K562 (cell line): ENCODE results near the gene MEGF9. TPM values are rescaled to one million over a fixed set of nuclear protein-coding genes. Genes with fewer than 3 reads are reported as not detected.

ENCODE experiments used
- ATAC-seq: fragments of 200-7000 bp; cut with Tn5 transposase; 3 replicates; pipeline ENCODE4 v1.9.1; 2020; ENCODE audit warnings: moderate library complexity
- BruUV-seq: library from RNA; stranded (reverse); fragments of 400-500 nt; replicated peaks from 2 replicates; lab custom pipeline; 2021; lab: Mats Ljungman, UMichigan
- CTCF ChIA-PET: fragments of 300-600 bp; formaldehyde crosslinking; extraction: SDS; loops from one replicate; lab custom pipeline; 2021; ENCODE audit warnings: low intra/inter-chr PET ratio; lab: Yijun Ruan, JAX
- POLR2A ChIA-PET: fragments of 300-600, 350-650 bp; sonication (Branson Sonifier 250); formaldehyde crosslinking; extraction: SDS; loops from one replicate; lab custom pipeline; 2021; ENCODE audit warnings: antibody characterized with exemption, inconsistent platforms; lab: Yijun Ruan, JAX
- DNase-seq, 4 experiments: peaks; one replicate each; pipeline versions ENCODE4 v3.0.0 to v3.0.0-alpha.2; 2011 to 2018; ENCODE audit warnings: low spot score in 3 of 4, mixed read lengths in 3 of 4; ENCODE audit errors: extremely low read depth in 1 of 4
- FAIRE-seq: peaks from 2 replicates; lab custom pipeline; 2011; peaks lifted over from hg19 to GRCh38; lab: Jason Lieb, UNC
- H2AFZ ChIP-seq: 2 replicates; pipeline ENCODE4 v1.6.0; 2011; ENCODE audit warnings: low read depth, low read length, control low read depth, inconsistent platforms
- H3K27ac ChIP-seq: fragments of 200-600 bp; 3 replicates; pipeline ENCODE4 v1.8.0; 2011; ENCODE audit warnings: low read depth, mild to moderate bottlenecking, control low read depth, inconsistent platforms, low read length, moderate library complexity, mixed read lengths; ENCODE audit errors: extremely low read depth
- H3K27me3 ChIP-seq, 2 experiments: fragments of 300-600 bp in 1 of 2; 2 replicates in 1 of 2; 3 replicates in 1 of 2; pipeline versions ENCODE4 v1.6.0 to v1.8.0; 2011; ENCODE audit warnings: inconsistent platforms in 2 of 2, low read length in 2 of 2, mild to moderate bottlenecking in 1 of 2, mixed read lengths in 1 of 2, moderate library complexity in 1 of 2; ENCODE audit not compliant: control insufficient read depth in 2 of 2, insufficient read depth in 2 of 2
- H3K36me3 ChIP-seq: fragments of 300-600 bp; 3 replicates; pipeline ENCODE4 v1.8.0; 2011; ENCODE audit warnings: mild to moderate bottlenecking, low read length, inconsistent platforms; ENCODE audit not compliant: control insufficient read depth, insufficient read depth
- H3K4me1 ChIP-seq, 2 experiments: fragments of 200-600 bp in 1 of 2; replicated peaks in 1 of 2; 2 replicates in 1 of 2; 3 replicates in 1 of 2; pipeline versions ENCODE4 v1.5.1 to v1.8.0; 2011; ENCODE audit warnings: inconsistent platforms in 2 of 2, low read length in 2 of 2, mild to moderate bottlenecking in 1 of 2, mixed read lengths in 1 of 2, moderate library complexity in 1 of 2; ENCODE audit not compliant: control insufficient read depth in 2 of 2, insufficient read depth in 2 of 2
- H3K4me2 ChIP-seq: 2 replicates; pipeline ENCODE4 v1.6.1; 2011; ENCODE audit warnings: low read length, control low read depth, inconsistent platforms, mixed read lengths; ENCODE audit not compliant: insufficient read depth
- H3K4me3 ChIP-seq: fragments of 200-600 bp; sonication (generic), shearing (Covaris generic); 2 replicates; pipeline ENCODE4 v1.5.1; 2016; ENCODE audit warnings: control low read depth, inconsistent platforms
- H3K79me2 ChIP-seq: fragments of 200-600 bp; 3 replicates; pipeline ENCODE4 v1.8.0; 2011; ENCODE audit warnings: low read length, inconsistent platforms; ENCODE audit not compliant: control insufficient read depth, insufficient read depth
- H3K9ac ChIP-seq, 2 experiments: 2 replicates each; pipeline versions ENCODE4 v1.6.0 to v1.6.1; 2011; ENCODE audit warnings: low read depth in 2 of 2, low read length in 2 of 2, control low read depth in 1 of 2, inconsistent platforms in 1 of 2, mild to moderate bottlenecking in 1 of 2, mixed read lengths in 1 of 2; ENCODE audit not compliant: insufficient read depth in 1 of 2
- H3K9me1 ChIP-seq: one replicate; pipeline ENCODE4 v1.6.0; 2011; ENCODE audit warnings: inconsistent platforms, mild to moderate bottlenecking, low read length, moderate library complexity; ENCODE audit not compliant: control insufficient read depth, insufficient read depth
- H3K9me3 ChIP-seq: replicated peaks from 2 replicates; pipeline ENCODE4 v1.5.1; 2011; ENCODE audit warnings: low read depth, low read length, inconsistent platforms; ENCODE audit not compliant: control insufficient read depth, insufficient read depth
- H4K20me1 ChIP-seq: replicated peaks from 2 replicates; pipeline ENCODE4 v1.6.1; 2011; ENCODE audit warnings: low read length, inconsistent platforms, mixed read lengths; ENCODE audit not compliant: control insufficient read depth, insufficient read depth
- E2F6 ChIP-seq, 2 experiments: IDR thresholded peaks; 2 replicates each; pipeline ENCODE4 v1.6.1; 2011; ENCODE audit warnings: borderline replicate concordance in 1 of 2, control low read depth in 1 of 2, low read depth in 1 of 2, low read length in 1 of 2, mild to moderate bottlenecking in 1 of 2, mixed read lengths in 1 of 2, moderate library complexity in 1 of 2; ENCODE audit not compliant: insufficient read depth in 1 of 2, insufficient read length in 1 of 2, poor library complexity in 1 of 2, severe bottlenecking in 1 of 2; ENCODE audit errors: extremely low read depth in 1 of 2
- ZBTB2 ChIP-seq: fragments of 450-650 bp; IDR thresholded peaks from 2 replicates; pipeline ENCODE4 v1.6.1; 2016; ENCODE audit warnings: antibody characterized with exemption
- ZNF121 ChIP-seq: sonication (generic); formaldehyde crosslinking; conservative IDR thresholded peaks from 2 replicates; pipeline ENCODE4 v1.8.0; 2022; ENCODE audit warnings: missing genetic modification reagents
- ZNF57 ChIP-seq: fragments of 450-650 bp; formaldehyde crosslinking; IDR thresholded peaks from 2 replicates; pipeline ENCODE4 v1.4.0; 2020; ENCODE audit warnings: mild to moderate bottlenecking, moderate library complexity
- ZNF785 ChIP-seq: fragments of 250-450 bp; sonication (Bioruptor Pico); IDR thresholded peaks from 2 replicates; pipeline ENCODE4 v1.4.0; 2020; ENCODE audit warnings: mild to moderate bottlenecking
- in situ Hi-C: fragments of 300-500 bp; cut with MboI; formaldehyde crosslinking; loops from 4 replicates; pipeline ENCODE4 v1.15.0; 2018; ENCODE audit warnings: inconsistent platforms, mixed read lengths
- intact Hi-C: fragments of 100-400 bp; cut with micrococcal nuclease; formaldehyde crosslinking; loops from 2 replicates; pipeline ENCODE4 v1.14.2; 2022
- polyA plus RNA-seq, 8 experiments: library from polyadenylated mRNA; depleted of rRNA in 4 of 8; stranded (reverse) in 5 of 8; unstranded in 3 of 8; fragments of >200 nt; fragmentation: Nextera tagmentation in 2 of 8; fragmentation: Illumina TruSeq in 1 of 8; extraction: Ambion mirVana in 2 of 8; extraction: Trizol in 1 of 8; gene quantifications; 2 replicates each; pipeline versions ENCODE4 v1.2.1 to v1.2.3, GENCODE V29; 2011 to 2014; ENCODE audit warnings: inconsistent platforms in 1 of 8, missing spikeins in 1 of 8
- total RNA-seq, 7 experiments: library from RNA; depleted of rRNA in 6 of 7; stranded (reverse); fragments of >200 nt in 6 of 7; fragmentation: Illumina TruSeq in 2 of 7; extraction: Trizol in 2 of 7; gene quantifications; 2 replicates each; pipeline versions ENCODE4 v1.2.1 to v1.2.3, GENCODE V29; 2011 to 2021; ENCODE audit warnings: low replicate concordance in 1 of 7

Gene MEGF9
- total and polyA plus RNA-seq, 9 of the 15 experiments (the other 6 are each of a cell fraction or from before 2014, with no cell fraction given) = 2.1 to 6.2 (median 3.8) TPM

GRCh38 chr9:120663950-120664349 is 50.3 kb downstream of the MEGF9 start:
- POLR2A ChIA-PET = no interaction called here
- DNase-seq (no peak), FAIRE-seq (no peak), ATAC-seq (no peak)
- Histone ChIP-seq H3K9me3 (no peaks in the 10 kb centered on the region), H3K9ac (no peak overlapping the region), H2AFZ (no peak overlapping the region), H3K36me3 (no peaks in the 10 kb centered on the region), H3K4me1 (no peaks in the 10 kb centered on the region), H3K4me3 (no peak overlapping the region), H3K4me2 (no peak overlapping the region), H3K27ac (no peak overlapping the region), H4K20me1 (no peaks in the 10 kb centered on the region), H3K79me2 (no peaks in the 10 kb centered on the region), H3K27me3 (no peaks in the 10 kb centered on the region), H3K9me1 (no peaks in the 10 kb centered on the region)
- CTCF ChIA-PET = no interaction called here
- in situ Hi-C loops = no loop called here
- BruUV-seq = no TSS peak
- no peak for TF ChIP-seq ZBTB2
- TF ChIP-seq ZNF121 (CRISPR knock-in tag) = no peak
- no peak for TF ChIP-seq ZNF785
- TF ChIP-seq ZNF57 (CRISPR knock-in tag) = no peak
- TF ChIP-seq E2F6 (IDR thresholded peaks at IDR 0.05; ENCODE audit: borderline replicate concordance in 1 of 2, extremely low read depth in 1 of 2, insufficient read depth in 1 of 2, insufficient read length in 1 of 2, low read depth in 1 of 2, low read length in 1 of 2, poor library complexity in 1 of 2, severe bottlenecking in 1 of 2) = no peak
- intact Hi-C loops = no loop called here
